Hepatocyte (in vitro differentiated cells): ENCODE results near the gene DCAF6. TPM values are rescaled to one million over a fixed set of nuclear protein-coding genes. Genes with fewer than 3 reads are reported as not detected.

Experiments used
- DNase-seq: peaks from one replicate; pipeline ENCODE4 v3.0.0-alpha.2; 2016; ENCODE audit warnings: low spot score
- H2AFZ ChIP-seq: fragments of 200-600 bp; sonication (generic); 2 replicates; pipeline ENCODE4 v1.6.0; 2016; ENCODE audit warnings: antibody characterized with exemption, mild to moderate bottlenecking
- H3K27ac ChIP-seq: fragments of 200-600 bp; sonication (generic); 2 replicates; pipeline ENCODE4 v1.5.1; 2016; ENCODE audit warnings: mild to moderate bottlenecking
- H3K27me3 ChIP-seq: fragments of 200-600 bp; sonication (generic); 2 replicates; pipeline ENCODE4 v1.6.1; 2016
- H3K36me3 ChIP-seq: fragments of 200-600 bp; sonication (generic); replicated peaks from 2 replicates; pipeline ENCODE4 v1.5.1; 2016; ENCODE audit warnings: low read depth; ENCODE audit not compliant: insufficient read depth
- H3K4me1 ChIP-seq: fragments of 200-600 bp; sonication (generic); 2 replicates; pipeline ENCODE4 v1.5.1; 2016; ENCODE audit warnings: mild to moderate bottlenecking, moderate library complexity; ENCODE audit not compliant: insufficient read depth
- H3K4me2 ChIP-seq: fragments of 200-600 bp; sonication (generic); 2 replicates; pipeline ENCODE4 v1.6.0; 2016
- H3K4me3 ChIP-seq: fragments of 200-600 bp; sonication (generic); 2 replicates; pipeline ENCODE4 v1.5.1; 2016; ENCODE audit warnings: mild to moderate bottlenecking
- H3K79me2 ChIP-seq: fragments of 200-600 bp; sonication (generic); 2 replicates; pipeline ENCODE4 v1.6.0; 2017; ENCODE audit warnings: mild to moderate bottlenecking
- H3K9me2 ChIP-seq: fragments of 200-600 bp; sonication (generic); replicated peaks from 2 replicates; pipeline ENCODE4 v1.6.0; 2017; ENCODE audit warnings: mild to moderate bottlenecking; ENCODE audit not compliant: insufficient read depth
- H3K9me3 ChIP-seq: fragments of 200-600 bp; sonication (generic); 2 replicates; pipeline ENCODE4 v1.5.1; 2016; ENCODE audit warnings: low read depth, mild to moderate bottlenecking
- H4K20me1 ChIP-seq: fragments of 200-600 bp; sonication (generic); 2 replicates; pipeline ENCODE4 v1.6.0; 2016; ENCODE audit warnings: mild to moderate bottlenecking; ENCODE audit not compliant: insufficient read depth, poor library complexity, severe bottlenecking
- EZH2 ChIP-seq: fragments of 200-600 bp; sonication (generic); IDR thresholded peaks from 2 replicates; pipeline ENCODE4 v1.6.1; 2016; ENCODE audit warnings: antibody characterized with exemption, mild to moderate bottlenecking, borderline replicate concordance
- EZH2phosphoT487 ChIP-seq: fragments of 200-600 bp; sonication (generic); IDR thresholded peaks from one replicate; pipeline ENCODE4 v1.6.1; 2018; ENCODE audit warnings: antibody characterized with exemption, mild to moderate bottlenecking, low read depth, moderate library complexity; ENCODE audit not compliant: unreplicated experiment, severe bottlenecking
- WGBS: methylation state at CpG from one replicate; pipeline ENCODE4 v1.1.6; 2016; ENCODE audit warnings: low lambda C conversion rate; ENCODE audit errors: missing lambda C conversion rate; 5-methylcytosine and 5-hydroxymethylcytosine counted together
- polyA plus RNA-seq: library from polyadenylated mRNA; unstranded; fragments of >200 nt; fragmentation: Nextera tagmentation; extraction: Ambion mirVana; gene quantifications from 2 replicates; pipeline ENCODE4 v1.2.1, GENCODE V29; 2016
- total RNA-seq: library from RNA; depleted of rRNA; stranded (reverse); fragments of >200 nt; gene quantifications from 2 replicates; pipeline ENCODE4 v1.2.3, GENCODE V29; 2014
- TF ChIP-seq, protein P1 (sequence below): fragments of 200-600 bp; sonication (generic); IDR thresholded peaks from 2 replicates; pipeline ENCODE4 v1.5.1; 2016; ENCODE audit warnings: antibody characterized with exemption, mild to moderate bottlenecking; ENCODE audit not compliant: poor library complexity

Gene DCAF6
- total and polyA plus RNA-seq, 2 experiments from 2014 or later = 62.7 to 69.4 TPM

DNA sequence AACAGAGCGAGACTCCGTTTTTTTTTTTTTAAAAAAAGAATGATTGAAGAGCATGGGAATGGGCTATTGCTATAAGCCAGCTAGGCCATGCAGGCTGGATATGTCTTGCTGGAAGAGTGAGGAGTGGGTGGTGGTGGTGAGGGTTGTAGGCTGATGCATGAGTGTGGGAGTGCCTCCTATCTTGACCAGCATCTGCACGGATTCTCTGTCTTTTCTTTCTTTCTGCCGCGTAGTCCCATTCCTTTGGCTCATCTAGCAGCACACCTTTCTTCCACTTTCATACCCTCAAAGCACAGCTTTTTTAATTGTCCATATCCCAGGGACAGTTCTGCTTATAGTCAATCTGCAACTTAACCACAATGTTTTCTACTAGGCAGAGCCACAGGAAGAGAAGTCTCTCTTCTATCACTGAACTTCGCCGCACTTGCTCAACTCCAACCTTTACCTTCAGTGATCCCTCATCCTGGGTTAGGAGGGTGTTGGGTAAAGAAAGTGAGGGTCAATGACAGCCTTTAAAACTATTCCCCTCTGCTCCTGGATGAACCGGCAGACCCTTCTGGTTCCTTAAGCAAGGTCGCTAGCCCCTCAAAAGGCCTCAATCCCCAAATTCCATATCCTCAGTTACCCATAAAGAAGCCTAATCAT, 37.8 kb upstream of the DCAF6 start:
- no peaks in the 10 kb centered on the region for H4K20me1 ChIP-seq
- no peak overlapping the region for H3K27ac ChIP-seq
- H3K4me2 ChIP-seq = no peak overlapping the region
- DNase-seq = no peak
- H3K79me2 ChIP-seq = no peaks in the 10 kb centered on the region
- no peaks in the 10 kb centered on the region for H3K27me3 ChIP-seq
- H3K36me3 ChIP-seq = no peaks in the 10 kb centered on the region
- TF ChIP-seq, protein P1, sequence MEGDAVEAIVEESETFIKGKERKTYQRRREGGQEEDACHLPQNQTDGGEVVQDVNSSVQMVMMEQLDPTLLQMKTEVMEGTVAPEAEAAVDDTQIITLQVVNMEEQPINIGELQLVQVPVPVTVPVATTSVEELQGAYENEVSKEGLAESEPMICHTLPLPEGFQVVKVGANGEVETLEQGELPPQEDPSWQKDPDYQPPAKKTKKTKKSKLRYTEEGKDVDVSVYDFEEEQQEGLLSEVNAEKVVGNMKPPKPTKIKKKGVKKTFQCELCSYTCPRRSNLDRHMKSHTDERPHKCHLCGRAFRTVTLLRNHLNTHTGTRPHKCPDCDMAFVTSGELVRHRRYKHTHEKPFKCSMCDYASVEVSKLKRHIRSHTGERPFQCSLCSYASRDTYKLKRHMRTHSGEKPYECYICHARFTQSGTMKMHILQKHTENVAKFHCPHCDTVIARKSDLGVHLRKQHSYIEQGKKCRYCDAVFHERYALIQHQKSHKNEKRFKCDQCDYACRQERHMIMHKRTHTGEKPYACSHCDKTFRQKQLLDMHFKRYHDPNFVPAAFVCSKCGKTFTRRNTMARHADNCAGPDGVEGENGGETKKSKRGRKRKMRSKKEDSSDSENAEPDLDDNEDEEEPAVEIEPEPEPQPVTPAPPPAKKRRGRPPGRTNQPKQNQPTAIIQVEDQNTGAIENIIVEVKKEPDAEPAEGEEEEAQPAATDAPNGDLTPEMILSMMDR = no peak
- TF ChIP-seq EZH2phosphoT487 (no peak), EZH2 (no peak)
- no peaks in the 10 kb centered on the region for H3K9me2 ChIP-seq
- WGBS = 94% methylated on average over 9 of the region's 9 CpGs
- no peaks in the 10 kb centered on the region for H3K9me3 ChIP-seq
- no peak overlapping the region for H2AFZ ChIP-seq
- no peaks in the 10 kb centered on the region for H3K4me1 ChIP-seq
- H3K4me3 ChIP-seq = no peak overlapping the region

DNA sequence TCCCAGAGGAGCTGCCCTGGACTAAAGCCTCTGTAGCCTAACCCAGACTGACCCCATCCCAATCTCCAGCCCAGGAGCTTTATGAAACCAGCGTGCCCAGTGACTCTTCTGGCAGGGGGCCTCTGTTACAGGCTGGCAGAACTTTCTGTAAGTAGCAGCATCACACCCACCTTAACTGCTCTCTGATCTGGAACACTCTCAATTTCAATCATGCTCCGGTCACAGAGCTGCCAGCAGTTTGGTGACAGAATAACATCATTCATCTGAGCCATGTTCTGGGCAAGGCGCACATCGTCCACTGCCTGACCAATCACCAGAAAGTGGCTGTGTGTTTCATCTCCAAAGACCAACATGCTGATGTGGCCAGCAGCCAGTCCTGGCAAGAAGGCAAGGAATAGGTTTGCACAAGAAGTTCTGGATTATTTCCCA, 37.2 kb upstream of the DCAF6 start:
- Histone ChIP-seq H3K9me3 (no peaks in the 10 kb centered on the region), H3K4me1 (no peaks in the 10 kb centered on the region), H3K36me3 (no peaks in the 10 kb centered on the region), H3K4me3 (no peak overlapping the region), H3K4me2 (no peak overlapping the region), H2AFZ (no peak overlapping the region), H3K27me3 (no peaks in the 10 kb centered on the region), H4K20me1 (no peaks in the 10 kb centered on the region), H3K27ac (no peak overlapping the region), H3K9me2 (no peaks in the 10 kb centered on the region), H3K79me2 (no peaks in the 10 kb centered on the region)
- DNase-seq = no peak
- 95% methylated on average over 4 of the region's 4 CpGs for WGBS
- TF ChIP-seq EZH2phosphoT487 (no peak), EZH2 (no peak)
- TF ChIP-seq, protein P1 = no peak

DNA sequence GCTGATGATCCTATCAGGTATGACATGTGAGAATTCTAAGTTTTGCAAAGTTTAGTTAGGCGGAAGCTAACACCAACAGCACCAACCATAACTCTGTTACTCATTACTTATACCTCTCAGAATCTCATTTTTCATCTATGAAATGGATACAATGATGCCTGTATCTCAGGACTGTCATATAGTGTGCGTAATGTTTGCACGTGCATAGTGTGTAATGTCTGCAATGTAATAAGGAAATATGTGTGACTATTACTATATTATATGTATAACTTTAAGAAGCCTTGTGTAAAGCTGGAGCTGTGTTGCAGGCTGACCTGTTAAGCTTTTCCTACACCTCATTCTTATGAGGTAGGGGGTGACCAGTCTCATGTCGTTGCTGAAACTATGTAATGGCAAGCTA, 35.6 kb upstream of the DCAF6 start:
- H2AFZ ChIP-seq = no peak overlapping the region
- no peaks in the 10 kb centered on the region for H3K36me3 ChIP-seq
- no peak overlapping the region for H3K27ac ChIP-seq
- peaks cover 12% of the 10 kb centered on the region for H3K4me1 ChIP-seq
- no peak overlapping the region for H3K4me3 ChIP-seq
- TF ChIP-seq EZH2 = no peak
- TF ChIP-seq EZH2phosphoT487 = no peak
- TF ChIP-seq, protein P1 = no peak
- no peaks in the 10 kb centered on the region for H4K20me1 ChIP-seq
- no peaks in the 10 kb centered on the region for H3K79me2 ChIP-seq
- no peaks in the 10 kb centered on the region for H3K9me3 ChIP-seq
- WGBS = 96% methylated on average over 4 of the region's 4 CpGs
- H3K9me2 ChIP-seq = no peaks in the 10 kb centered on the region
- DNase-seq = no peak
- H3K4me2 ChIP-seq = no peak overlapping the region
- no peaks in the 10 kb centered on the region for H3K27me3 ChIP-seq
